CD1c-positive myeloid dendritic cell (primary cell): ENCODE data around the gene COL13A1.
A peak's percentile ranks its signal among the peaks of the same experiment; 100 is the strongest.

ENCODE experiments used
- DNase-seq: peaks from one replicate; pipeline ENCODE4 v3.0.0-alpha.2; 2016; ENCODE audit errors: extremely low spot score

Gene COL13A1

DNA sequence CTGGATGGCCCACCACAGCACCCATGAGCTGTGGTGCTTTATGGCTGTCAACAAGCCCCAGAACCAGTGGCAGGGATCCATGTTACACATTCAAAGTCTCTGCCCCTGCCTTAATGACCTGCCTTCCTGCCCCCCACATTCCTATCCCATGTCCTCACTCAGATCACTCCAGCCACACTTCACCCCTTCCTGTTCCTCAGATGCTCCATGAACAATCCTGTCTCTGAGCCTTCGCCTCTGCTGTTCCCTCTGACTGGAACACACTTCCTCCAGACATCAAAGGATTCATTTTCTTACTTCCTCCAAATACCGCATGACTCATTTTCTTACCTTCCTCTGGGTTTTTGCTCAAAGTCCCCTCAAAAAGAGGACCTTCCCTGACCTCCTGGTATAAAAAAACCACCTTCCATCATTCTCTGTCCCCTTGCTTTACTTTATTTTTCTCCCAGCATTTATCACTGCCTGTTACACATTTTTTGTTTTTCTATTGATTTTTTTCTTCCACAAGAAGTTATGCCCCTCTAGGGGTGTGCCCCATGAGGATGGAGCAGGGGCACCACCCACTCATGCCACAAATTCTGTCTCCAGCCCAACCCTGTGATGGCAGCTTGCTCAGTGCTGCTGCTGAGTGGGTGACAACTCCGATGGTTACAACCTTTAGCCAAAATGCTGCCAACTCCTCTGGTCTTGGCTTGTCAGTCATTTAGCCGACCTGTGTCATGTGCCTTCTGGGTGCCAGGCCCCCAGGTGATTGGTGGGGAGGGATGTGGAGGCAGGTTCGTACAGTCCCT is 18.2 kb downstream of the COL13A1 start:
- peak; percentile 67 for DNase-seq

- DNase-seq: no peak
Measured at GRCh38 chr10:69820817-69821216, 19.1 kb downstream of the COL13A1 start.

GRCh38 chr10:69825604-69826003 is 23.9 kb downstream of the COL13A1 start:
- no peak for DNase-seq

DNA sequence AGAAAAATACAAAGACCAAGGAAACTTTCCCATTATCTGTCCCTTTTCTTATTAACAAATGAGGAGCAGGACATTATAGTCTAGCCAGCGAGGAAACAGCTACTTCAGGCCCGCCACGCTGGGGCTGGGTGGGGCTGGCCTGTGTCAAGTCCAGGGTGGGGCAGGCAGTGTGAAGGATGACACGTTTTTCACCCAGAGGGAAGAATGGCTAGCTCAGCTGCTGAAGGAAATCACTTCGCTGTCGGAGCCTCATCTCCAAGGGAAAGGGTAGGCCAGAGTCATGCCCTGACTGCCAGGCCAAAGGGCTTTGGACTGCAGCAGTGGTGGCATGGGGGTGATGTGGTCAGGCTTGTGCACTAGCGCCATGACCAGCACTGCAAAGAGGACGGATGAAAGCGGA is 24.4 kb downstream of the COL13A1 start:
- no peak for DNase-seq

GRCh38 chr10:69826789-69827554 is 25.3 kb downstream of the COL13A1 start:
- no peak for DNase-seq

DNA sequence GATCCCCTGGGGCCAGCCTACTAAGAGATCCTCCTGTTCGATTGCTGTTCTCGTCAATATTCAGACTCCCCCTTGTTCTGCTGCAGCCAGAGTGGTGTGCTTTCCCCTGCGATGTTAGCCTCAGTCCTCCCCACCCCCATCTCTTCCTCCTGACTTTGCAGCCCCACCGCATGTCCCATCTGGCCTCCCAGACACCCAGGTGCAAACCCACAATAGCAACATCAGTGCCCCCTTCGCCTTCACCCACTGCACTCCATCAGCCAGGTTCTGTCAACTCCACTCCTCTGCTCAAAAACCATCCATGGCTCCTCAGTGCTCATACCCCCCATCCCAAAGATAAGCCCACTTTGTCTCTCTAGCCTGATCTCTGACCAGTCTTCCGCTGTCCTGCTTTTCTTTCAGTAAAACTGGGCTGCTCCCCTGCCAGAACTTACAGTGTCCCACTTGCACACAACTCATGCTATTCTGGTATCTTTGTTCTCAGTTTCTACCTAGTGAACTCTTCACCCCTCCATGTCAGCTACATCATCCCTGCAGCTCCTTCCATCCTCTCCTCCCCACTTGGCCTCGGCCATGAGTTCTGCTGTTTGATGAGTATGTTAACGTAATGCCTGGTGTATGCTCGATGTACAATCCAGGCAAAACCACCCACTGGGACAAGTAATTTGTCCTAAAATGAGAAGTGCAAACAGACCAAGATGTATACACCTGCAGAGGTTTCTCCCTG is 26.6 kb downstream of the COL13A1 start:
- DNase-seq: no peak

DNA sequence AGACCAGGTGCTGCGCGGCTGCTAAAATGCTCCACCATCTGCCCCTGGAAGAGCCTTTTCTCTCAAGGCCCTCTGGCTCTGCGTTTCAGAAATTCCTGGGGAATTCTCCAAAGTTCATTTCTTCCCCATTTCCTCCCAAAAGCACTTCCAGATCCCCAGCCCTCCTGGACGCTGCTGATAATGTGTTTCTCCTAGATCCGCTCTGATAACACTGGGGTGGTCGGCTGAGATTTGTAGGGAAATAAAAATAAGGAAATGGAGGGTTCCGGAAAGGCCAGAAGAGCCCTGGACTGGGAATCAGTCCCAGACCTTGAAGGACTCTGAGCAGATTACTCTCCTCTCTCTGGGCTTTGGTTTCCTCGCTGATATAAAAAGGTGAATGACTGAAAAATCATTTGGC is 28.1 kb downstream of the COL13A1 start:
- DNase-seq: no peak

DNA sequence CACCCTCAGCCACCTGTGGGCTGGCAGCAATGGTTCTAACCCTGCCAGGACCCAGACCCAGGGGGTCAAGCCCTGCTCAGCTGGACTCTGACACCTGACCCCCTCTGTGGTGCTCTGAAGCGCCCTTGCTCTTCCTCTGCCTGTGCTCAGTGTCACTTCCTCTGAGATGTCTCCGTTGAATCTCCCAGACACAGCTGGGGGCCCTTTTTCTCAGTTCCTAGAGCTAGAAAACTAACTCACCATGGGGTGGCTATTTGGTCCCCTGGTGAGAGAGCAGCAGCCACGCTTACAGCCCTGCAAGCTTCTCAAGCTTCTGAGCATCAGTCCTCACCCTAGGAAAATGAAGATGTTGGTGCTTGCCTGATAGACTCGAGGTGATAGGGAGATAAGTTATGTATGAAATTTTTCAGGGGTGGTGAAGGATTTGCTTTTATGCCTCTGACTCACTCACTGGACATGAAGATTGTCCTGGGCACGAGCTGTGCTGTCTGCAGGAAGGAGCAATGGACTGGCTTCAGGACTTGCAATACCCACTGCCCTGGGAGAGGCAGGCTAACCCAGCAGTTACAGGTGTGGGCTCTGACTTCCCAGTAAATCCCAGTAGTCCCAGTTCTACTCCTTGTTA is 29.6 kb downstream of the COL13A1 start:
- no peak for DNase-seq

DNA sequence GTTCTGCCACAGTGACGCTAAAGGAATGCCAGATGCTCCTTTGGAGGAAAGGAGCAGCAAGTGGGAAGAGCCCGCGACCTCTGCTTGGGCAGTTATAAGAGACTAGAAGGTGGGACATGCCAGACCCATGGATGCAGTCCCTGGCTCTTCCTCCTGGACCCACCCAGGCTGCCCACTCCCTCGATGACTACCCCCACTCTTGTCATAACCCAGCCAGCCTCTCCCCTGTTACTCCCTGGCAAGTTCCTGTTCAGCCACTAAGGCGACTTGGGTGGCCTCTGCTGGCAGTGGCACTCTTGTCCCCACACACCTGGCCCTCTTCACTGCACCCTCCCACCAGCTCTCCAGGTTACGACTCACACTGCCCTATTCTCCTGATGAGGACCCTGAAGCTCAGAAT is 33.5 kb downstream of the COL13A1 start:
- DNase-seq: no peak

DNA sequence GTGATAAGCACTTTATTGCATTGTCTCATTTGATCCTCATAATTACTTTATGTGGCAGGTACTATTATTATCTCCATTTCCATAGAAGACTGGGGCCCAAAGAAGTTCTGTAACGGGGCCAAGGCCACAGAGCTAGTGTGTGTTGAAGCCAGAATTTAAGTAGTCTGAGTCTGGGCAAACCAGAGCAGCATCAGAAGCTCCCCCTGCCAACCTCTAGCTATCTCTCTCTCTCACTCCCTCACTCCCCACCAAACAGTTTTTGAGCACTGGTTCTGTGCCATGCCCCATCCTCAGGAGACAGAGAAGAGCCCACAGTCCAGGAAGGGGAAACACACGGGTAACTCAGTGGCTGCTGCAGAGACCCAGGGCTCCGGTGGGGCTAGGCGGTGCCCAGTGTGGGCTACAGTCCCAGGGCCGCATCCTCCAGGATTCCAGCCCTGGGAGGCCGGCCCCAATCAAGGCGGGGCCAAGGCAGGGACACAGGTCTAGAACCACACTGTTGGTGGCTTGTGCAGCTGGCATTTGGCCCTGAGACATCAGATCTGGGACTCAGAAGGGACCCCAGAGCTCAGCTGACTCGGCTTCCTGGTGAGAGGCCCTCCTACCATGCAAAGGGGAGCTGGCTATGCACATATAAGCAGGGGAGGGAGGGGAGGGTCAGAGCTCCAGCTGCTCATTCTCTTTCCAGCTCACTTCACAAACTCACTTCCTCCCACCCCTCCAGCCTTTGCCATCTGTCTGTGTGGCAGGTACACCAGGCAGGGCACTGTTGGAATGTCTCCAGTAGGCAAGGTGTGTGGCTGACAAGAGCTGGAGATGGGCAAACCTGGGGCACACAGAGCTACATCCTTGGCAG is 34.4 kb downstream of the COL13A1 start:
- no peak for DNase-seq

DNA sequence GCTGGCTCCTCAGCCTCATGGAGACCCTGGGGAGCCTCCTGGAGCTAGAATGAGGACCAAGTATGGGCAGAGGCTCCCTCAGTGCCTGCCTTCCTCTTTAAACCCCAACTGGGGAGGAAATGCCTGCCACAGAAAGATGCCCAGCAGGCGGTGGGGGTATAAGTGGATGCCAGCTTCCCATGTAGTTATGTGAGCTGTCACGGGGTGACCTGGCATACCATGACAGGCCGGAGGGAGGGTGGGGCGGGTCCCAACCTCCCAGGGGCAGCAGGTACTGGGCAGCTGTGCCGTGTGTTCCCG is 35.0 kb downstream of the COL13A1 start:
- no peak for DNase-seq

DNA sequence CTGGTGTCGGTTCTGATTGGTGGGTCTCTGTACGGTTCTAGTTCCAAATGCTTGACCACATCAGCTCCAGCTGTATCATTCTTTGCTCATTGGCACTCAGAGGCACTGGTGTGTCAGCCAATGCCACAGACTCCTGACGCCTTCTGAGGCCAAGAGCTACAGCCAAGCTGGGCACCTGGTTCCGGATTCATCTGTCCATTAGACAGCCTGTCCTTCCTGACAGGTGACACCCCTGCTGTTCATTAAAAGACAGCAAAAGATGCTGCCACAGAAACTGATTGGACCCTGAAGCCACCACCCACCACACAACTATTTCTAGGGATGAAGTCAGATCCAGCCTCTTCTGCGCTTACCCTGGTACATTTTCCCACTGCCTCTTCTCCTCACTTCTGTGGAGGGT is 35.6 kb downstream of the COL13A1 start:
- no peak for DNase-seq

- DNase-seq: no peak
Measured at GRCh38 chr10:69838418-69838817, 36.7 kb downstream of the COL13A1 start.

DNA sequence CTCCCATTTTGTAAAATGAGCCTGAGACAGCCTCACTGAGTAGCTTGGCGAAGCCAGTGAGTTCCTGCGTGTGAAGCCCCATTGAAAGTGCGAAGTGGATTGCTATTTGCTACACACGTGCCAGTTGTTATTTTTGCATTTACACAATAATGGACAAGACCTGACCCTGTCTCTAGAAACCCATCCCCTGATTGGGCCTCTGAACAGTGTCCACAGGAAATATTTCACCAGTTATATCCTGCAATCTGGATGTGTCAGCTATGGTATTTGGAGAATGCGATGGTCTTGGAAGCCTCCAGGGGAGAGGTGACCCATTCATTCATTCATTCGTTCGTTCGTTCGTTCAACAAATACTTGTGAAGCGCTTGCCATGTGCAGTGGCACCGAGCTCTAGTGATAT is 37.1 kb downstream of the COL13A1 start:
- DNase-seq: no peak

- DNase-seq: no peak
Measured at GRCh38 chr10:69839696-69840345, 38.1 kb downstream of the COL13A1 start.

DNA sequence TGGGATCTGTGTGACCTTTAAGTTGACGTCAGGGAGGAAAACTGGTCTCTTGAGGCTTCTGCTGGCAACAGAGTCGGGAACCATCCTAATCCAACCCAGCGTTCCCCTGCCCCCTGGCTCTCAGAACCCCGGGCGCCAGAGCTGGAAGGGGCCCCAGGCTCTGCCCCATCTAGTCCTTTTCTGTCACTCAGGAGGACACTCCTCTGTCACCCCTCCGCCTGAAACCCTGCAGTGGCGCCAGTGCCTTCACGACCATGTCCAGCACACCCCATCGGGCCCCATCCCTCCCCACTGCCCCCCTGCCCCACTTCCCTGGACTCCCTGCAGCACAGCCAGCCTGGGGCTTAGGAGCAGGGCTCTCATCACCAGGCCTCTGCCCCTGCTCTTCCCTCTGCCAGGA is 39.1 kb downstream of the COL13A1 start:
- no peak for DNase-seq

DNA sequence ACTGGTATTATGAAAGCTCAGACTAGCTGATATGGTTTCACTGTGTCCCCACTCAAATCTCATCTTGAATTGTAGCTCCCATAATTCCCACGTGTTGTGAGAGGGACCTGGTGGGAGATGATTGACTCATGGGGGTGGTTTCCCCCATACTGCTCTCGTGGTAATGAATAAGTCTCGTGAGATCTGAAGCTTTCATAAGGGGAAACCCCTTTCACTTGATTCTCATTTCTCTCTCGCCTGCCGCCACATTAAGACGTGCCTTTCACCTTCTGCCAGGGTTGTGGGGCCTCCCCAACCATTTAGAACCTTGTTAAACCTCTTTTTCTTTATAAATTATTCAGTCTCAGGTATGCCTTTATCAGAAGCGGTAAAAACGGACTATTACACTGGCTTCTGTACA is 40.3 kb downstream of the COL13A1 start:
- DNase-seq: no peak

DNA sequence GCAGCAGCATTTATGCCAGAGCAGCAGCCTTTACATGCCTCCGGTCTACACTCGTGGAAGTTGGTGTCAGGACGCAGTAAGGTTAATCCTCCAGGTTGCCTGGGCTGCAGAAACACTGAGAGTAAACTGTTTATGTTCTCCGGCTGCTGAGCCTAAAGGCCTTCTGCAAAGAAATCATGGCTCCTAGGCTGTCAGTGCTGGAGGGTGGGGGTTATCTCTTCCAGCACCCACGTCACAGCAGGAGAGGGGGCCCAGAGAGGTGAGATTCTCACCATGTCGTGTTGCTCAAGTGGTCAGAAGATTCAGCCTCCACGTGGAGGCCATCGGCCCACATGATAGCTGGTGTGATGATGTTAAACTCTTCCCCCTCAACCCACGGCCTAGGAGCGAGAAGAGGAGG is 41.2 kb downstream of the COL13A1 start:
- no peak for DNase-seq

DNA sequence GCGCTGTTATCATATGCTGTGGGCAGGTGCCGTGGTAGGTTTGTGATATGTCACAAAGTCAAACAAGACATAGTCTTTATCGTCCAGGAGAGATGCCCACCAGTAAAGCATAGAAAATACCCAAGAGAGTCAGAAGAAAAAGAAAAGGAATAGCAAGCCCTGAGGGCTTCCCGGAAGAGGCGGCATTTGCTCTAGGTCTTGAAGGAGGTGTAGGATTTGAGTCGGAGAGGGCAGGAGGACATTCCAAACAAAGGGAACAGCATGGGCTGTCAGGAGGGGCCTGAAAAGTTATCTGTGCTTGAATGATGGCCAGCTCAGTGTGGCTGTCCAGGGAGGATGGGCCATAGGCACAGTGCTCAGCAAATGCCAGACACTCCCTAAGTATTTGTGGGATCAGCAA is 42.2 kb downstream of the COL13A1 start:
- DNase-seq: no peak

- DNase-seq: no peak
Measured at GRCh38 chr10:69844698-69845097, 43.0 kb downstream of the COL13A1 start.
